ENCODE measurements around the gene SOCS6. TPM values are rescaled to one million over a fixed set of nuclear protein-coding genes. Genes with fewer than 3 reads are reported as not detected.

SOCS6 gene
- total and polyA plus RNA-seq, 2 experiments from 2014 or later = 4.4 to 13.3 TPM

DNA sequence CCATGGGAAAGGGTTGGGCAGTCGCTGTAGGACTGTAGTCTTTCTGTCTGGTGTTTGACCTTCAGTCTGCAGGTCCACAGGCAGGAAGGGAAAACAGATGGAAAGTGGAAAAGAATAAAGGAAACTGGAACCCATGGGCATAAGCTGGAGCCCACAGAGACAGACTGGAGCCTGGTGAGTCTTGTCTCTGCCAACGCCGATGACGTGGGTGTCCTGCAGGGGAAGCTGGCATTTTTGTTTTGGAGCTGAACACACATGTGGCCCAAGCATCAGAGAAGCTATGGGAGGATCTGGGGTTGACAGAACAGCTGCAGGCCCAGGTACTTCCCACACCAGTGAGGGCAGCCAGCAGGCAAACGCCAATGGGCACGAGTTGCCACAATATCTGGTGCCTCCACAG is 28.2 kb upstream of the SOCS6 start:
- ATAC-seq = no peak

More for the DNA sequence above, 28.2 kb upstream of the SOCS6 start:
- H3K27me3 ChIP-seq (ENCODE audit: insufficient read depth) = no peaks in the 10 kb centered on the region
- H3K9me3 Mint-ChIP-seq = peaks cover 25% of the 10 kb centered on the region
- H3K27me3 Mint-ChIP-seq (ENCODE audit: insufficient read depth, low read depth, poor library complexity) = peaks cover 5% of the 10 kb centered on the region
- no peak for DNase-seq (ENCODE audit: low spot score)
- H3K4me1 Mint-ChIP-seq = no peaks in the 10 kb centered on the region
- TF ChIP-seq, protein P1, sequence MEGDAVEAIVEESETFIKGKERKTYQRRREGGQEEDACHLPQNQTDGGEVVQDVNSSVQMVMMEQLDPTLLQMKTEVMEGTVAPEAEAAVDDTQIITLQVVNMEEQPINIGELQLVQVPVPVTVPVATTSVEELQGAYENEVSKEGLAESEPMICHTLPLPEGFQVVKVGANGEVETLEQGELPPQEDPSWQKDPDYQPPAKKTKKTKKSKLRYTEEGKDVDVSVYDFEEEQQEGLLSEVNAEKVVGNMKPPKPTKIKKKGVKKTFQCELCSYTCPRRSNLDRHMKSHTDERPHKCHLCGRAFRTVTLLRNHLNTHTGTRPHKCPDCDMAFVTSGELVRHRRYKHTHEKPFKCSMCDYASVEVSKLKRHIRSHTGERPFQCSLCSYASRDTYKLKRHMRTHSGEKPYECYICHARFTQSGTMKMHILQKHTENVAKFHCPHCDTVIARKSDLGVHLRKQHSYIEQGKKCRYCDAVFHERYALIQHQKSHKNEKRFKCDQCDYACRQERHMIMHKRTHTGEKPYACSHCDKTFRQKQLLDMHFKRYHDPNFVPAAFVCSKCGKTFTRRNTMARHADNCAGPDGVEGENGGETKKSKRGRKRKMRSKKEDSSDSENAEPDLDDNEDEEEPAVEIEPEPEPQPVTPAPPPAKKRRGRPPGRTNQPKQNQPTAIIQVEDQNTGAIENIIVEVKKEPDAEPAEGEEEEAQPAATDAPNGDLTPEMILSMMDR (conservative IDR thresholded peaks at IDR 0.05; ENCODE audit: low read depth in 2 of 2) = no peak
- TF ChIP-seq, protein P2, sequence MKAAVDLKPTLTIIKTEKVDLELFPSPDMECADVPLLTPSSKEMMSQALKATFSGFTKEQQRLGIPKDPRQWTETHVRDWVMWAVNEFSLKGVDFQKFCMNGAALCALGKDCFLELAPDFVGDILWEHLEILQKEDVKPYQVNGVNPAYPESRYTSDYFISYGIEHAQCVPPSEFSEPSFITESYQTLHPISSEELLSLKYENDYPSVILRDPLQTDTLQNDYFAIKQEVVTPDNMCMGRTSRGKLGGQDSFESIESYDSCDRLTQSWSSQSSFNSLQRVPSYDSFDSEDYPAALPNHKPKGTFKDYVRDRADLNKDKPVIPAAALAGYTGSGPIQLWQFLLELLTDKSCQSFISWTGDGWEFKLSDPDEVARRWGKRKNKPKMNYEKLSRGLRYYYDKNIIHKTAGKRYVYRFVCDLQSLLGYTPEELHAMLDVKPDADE (IDR thresholded peaks at IDR 0.05) = no peak
- no peak for TF ChIP-seq POLR2AphosphoS5 (IDR thresholded peaks at IDR 0.05; ENCODE audit: low read depth)
- no peak for TF ChIP-seq STAT1 (IDR thresholded peaks at IDR 0.05; ENCODE audit: unreplicated experiment)
- no peak for TF ChIP-seq CREB1 (CRISPR knock-in tag; IDR thresholded peaks at IDR 0.05; ENCODE audit: low read depth)
- TF ChIP-seq, protein P3, sequence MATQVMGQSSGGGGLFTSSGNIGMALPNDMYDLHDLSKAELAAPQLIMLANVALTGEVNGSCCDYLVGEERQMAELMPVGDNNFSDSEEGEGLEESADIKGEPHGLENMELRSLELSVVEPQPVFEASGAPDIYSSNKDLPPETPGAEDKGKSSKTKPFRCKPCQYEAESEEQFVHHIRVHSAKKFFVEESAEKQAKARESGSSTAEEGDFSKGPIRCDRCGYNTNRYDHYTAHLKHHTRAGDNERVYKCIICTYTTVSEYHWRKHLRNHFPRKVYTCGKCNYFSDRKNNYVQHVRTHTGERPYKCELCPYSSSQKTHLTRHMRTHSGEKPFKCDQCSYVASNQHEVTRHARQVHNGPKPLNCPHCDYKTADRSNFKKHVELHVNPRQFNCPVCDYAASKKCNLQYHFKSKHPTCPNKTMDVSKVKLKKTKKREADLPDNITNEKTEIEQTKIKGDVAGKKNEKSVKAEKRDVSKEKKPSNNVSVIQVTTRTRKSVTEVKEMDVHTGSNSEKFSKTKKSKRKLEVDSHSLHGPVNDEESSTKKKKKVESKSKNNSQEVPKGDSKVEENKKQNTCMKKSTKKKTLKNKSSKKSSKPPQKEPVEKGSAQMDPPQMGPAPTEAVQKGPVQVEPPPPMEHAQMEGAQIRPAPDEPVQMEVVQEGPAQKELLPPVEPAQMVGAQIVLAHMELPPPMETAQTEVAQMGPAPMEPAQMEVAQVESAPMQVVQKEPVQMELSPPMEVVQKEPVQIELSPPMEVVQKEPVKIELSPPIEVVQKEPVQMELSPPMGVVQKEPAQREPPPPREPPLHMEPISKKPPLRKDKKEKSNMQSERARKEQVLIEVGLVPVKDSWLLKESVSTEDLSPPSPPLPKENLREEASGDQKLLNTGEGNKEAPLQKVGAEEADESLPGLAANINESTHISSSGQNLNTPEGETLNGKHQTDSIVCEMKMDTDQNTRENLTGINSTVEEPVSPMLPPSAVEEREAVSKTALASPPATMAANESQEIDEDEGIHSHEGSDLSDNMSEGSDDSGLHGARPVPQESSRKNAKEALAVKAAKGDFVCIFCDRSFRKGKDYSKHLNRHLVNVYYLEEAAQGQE (IDR thresholded peaks at IDR 0.05; ENCODE audit: unreplicated experiment) = no peak
- TF ChIP-seq EZH2 (IDR thresholded peaks at IDR 0.05; ENCODE audit: low read depth, unreplicated experiment) = no peak
- H3K36me3 ChIP-seq (ENCODE audit: insufficient read depth) = no peaks in the 10 kb centered on the region
- no peaks in the 10 kb centered on the region for H3K4me1 ChIP-seq (ENCODE audit: insufficient read depth)
- H3K4me3 ChIP-seq = no peak overlapping the region
- H3K36me3 Mint-ChIP-seq (ENCODE audit: low read depth) = peaks cover 18% of the 10 kb centered on the region
- H3K4me3 Mint-ChIP-seq = no peak overlapping the region
- no peaks in the 10 kb centered on the region for H3K79me2 ChIP-seq (replicated peaks; ENCODE audit: insufficient read depth)
- no peaks in the 10 kb centered on the region for H3K9me2 ChIP-seq (ENCODE audit: insufficient read depth)
- peak overlapping the region; percentile 19; the same call in 1 of the 2 replicates for H2AFZ ChIP-seq
- no peak overlapping the region for H3K27ac Mint-ChIP-seq
- H4K20me1 ChIP-seq (replicated peaks; ENCODE audit: insufficient read depth) = no peaks in the 10 kb centered on the region
- no peak overlapping the region for H3K27ac ChIP-seq (ENCODE audit: low read depth)
- no peak overlapping the region for H3K4me2 ChIP-seq
- no peaks in the 10 kb centered on the region for H3F3A ChIP-seq (replicated peaks; ENCODE audit: low read depth)

All from GM23338 (cell line).